Heart right ventricle (tissue), 16 donors: ENCODE data around the gene SLC27A1. TPM values are rescaled to one million over a fixed set of nuclear protein-coding genes. Genes with fewer than 3 reads are reported as not detected.

Experiments
- ATAC-seq, 8 donors: fragments of 200-7000 bp; cut with Tn5 transposase; one replicate each; pipeline ENCODE4 v1.9.1; 2020; ENCODE audit warnings: mild to moderate bottlenecking in 8 of 8, moderate library complexity in 8 of 8, moderate number of reproducible peaks in 1 of 8
- DNase-seq, 2 donors: peaks; one replicate each; pipeline ENCODE4 v3.0.0-alpha.2; 2020
- H3K27ac ChIP-seq, 10 donors: fragments of 200-600 bp; sonication (generic) in 2 of 10; one replicate each; pipeline versions ENCODE4 v1.5.0 to v1.8.0; 2020 to 2022; ENCODE audit warnings: mild to moderate bottlenecking in 3 of 10
- H3K27me3 ChIP-seq, 7 donors: fragments of 200-600 bp; one replicate each; pipeline ENCODE4 v1.8.0; 2021 to 2022; ENCODE audit warnings: mild to moderate bottlenecking in 2 of 7
- H3K36me3 ChIP-seq, 9 donors: fragments of 200-600 bp; sonication (generic) in 1 of 9; one replicate each; pipeline versions ENCODE4 v1.5.0 to v1.8.0; 2020 to 2022; ENCODE audit warnings: mild to moderate bottlenecking in 2 of 9
- H3K4me1 ChIP-seq, 9 donors: fragments of 200-600 bp; sonication (generic) in 1 of 9; one replicate each; pipeline versions ENCODE4 v1.5.0 to v1.8.0; 2020 to 2022; ENCODE audit warnings: mild to moderate bottlenecking in 4 of 9
- H3K4me3 ChIP-seq, 10 donors: fragments of 200-600 bp; sonication (generic) in 2 of 10; one replicate each; pipeline versions ENCODE4 v1.5.0 to v1.8.0; 2020 to 2022; ENCODE audit warnings: mild to moderate bottlenecking in 7 of 10, moderate library complexity in 2 of 10
- H3K9me3 ChIP-seq, 11 donors: fragments of 200-600 bp in 10 of 11; sonication (generic) in 2 of 11; one replicate each; pipeline versions ENCODE4 v1.5.0 to v1.8.0; 2013 to 2022; ENCODE audit warnings: mild to moderate bottlenecking in 2 of 11, control low read depth in 1 of 11, moderate library complexity in 1 of 11
- CTCF ChIP-seq, 9 donors: fragments of 200-600 bp; sonication (generic) in 2 of 9; IDR thresholded peaks; one replicate each; pipeline versions ENCODE4 v1.5.0 to v1.8.0; 2021 to 2022; ENCODE audit warnings: antibody characterized with exemption in 9 of 9, mild to moderate bottlenecking in 5 of 9, moderate library complexity in 1 of 9
- WGBS, 2 donors: extraction: QIAGEN DNeasy Blood & Tissue Kit; methylation state at CpG; one replicate each; pipeline ENCODE4 v1.1.7; 2013; ENCODE audit warnings: inconsistent platforms in 1 of 2; 5-methylcytosine and 5-hydroxymethylcytosine counted together
- intact Hi-C, 10 donors: fragments of 100-400 bp; cut with DNase I; formaldehyde crosslinking; loops; one replicate each; pipeline versions ENCODE4 v1.11.1 to v1.14.2; 2022
- polyA plus RNA-seq, 2 donors: library from polyadenylated mRNA; stranded (reverse); fragments of 200-250 nt; gene quantifications; one replicate each; pipeline ENCODE4 v1.2.3, GENCODE V29; 2013
- total RNA-seq, 10 donors: library from RNA; stranded (reverse); fragmentation: NEBNext Ultra II Directional in 3 of 10; extraction: Animal tissue kit (Norgen Biotek cat#: 25700) in 3 of 10; gene quantifications; one replicate each; pipeline versions ENCODE4 v1.2.1 to v1.2.4, GENCODE V29; 2021 to 2023
- donor health status: Arrhythmogenic right ventricular cardiomyopathy.
- donor health status: ischemic (EF 13 %, LVEDD 7.1; RV severe dilation, severe dysfunction).
- donor health status: healthy with polysubstance abuse.
- donor health status: DM: no; HTN: yes; CAD: no.
- donor health status: DM: no; HTN: no; CAD: no.
- donor health status: ischemic (EF 25% LVEDD 6.9; RV normal size, moderate dysfunction).
- donor health status: ischemic (EF 25% LVEDD 5.7; RV mildly dilated, moderate dysfunction).
- donor health status: healthy.
- donor health status: DM: yes; HTN: yes; CAD: no.
- donor health status: Ischemic cardiomyopathy.
- donor health status: ischemic (EF 35%, LVEDD 5.7; RV mildly dilated, moderate dysfunction).
- donor health status: nonischemic (EF 11% LVEDD 7.7; RV severe dilation, severe dysfunction).
- donor health status: DM: yes; HTN: yes; CAD: no.
- donor health status: PGD.
- donor health status: ischemic (EF 29% LVEDD 5.4; RV normal size, mild dysfunction).
- donor health status: nonischemic (EF 23%, LVEDD 6.1; RV moderate dilation, normal function).

The SLC27A1 gene
- total and polyA plus RNA-seq, 12 donors, result 16.0 to 78.3 (median 47.2) TPM

GRCh38 chr19:17520865-17521264, 50.5 kb downstream of the SLC27A1 start:
- H3K36me3 ChIP-seq, result peaks cover 0 to 57% (median 27%) of the 10 kb centered on the region in 9 donors

GRCh38 chr19:17522988-17523872, 52.9 kb downstream of the SLC27A1 start:
- ATAC-seq (peak; percentile 62 to 81 (median 74)), DNase-seq (peak; percentile 41 to 50)
- intact Hi-C loops, result no loop called here
- H3K27me3 ChIP-seq, result peaks cover 0 to 10% (median 4%) of the 10 kb centered on the region in 7 donors
- WGBS, 2 donors, result 49 to 50% methylated on average over 24 of the region's 24 CpGs
- TF ChIP-seq CTCF (IDR thresholded peaks at IDR 0.05), result no peak
- H3K9me3 ChIP-seq, result peaks cover 0 to 7% (median 5%) of the 10 kb centered on the region in 11 donors
- H3K36me3 ChIP-seq, result peaks cover 0 to 34% (median 13%) of the 10 kb centered on the region in 9 donors
- peaks cover 0 to 24% (median 11%) of the 10 kb centered on the region in 9 donors for H3K4me1 ChIP-seq
- H3K27ac ChIP-seq, result peak overlapping the region in 7 of 10 donors; percentile 8 to 91 (median 34)
- H3K4me3 ChIP-seq, result peak overlapping the region in 1 of 10 donors; percentile 26

More at GRCh38 chr19:17520865-17521264, 50.5 kb downstream of the SLC27A1 start:
- no peak overlapping the region for H3K27ac ChIP-seq
- intact Hi-C loops, result no loop called here
- 93 to 96% methylated on average over 25 of the region's 25 CpGs for WGBS, 2 donors
- ATAC-seq (no peak), DNase-seq (no peak)
- no peak for TF ChIP-seq CTCF (IDR thresholded peaks at IDR 0.05)
- peaks cover 0 to 10% (median 2%) of the 10 kb centered on the region in 7 donors for H3K27me3 ChIP-seq
- no peak overlapping the region for H3K4me3 ChIP-seq
- H3K9me3 ChIP-seq, result peaks cover 0 to 20% (median 15%) of the 10 kb centered on the region in 11 donors
- peaks cover 0 to 24% (median 11%) of the 10 kb centered on the region in 9 donors for H3K4me1 ChIP-seq

GRCh38 chr19:17524651-17525050, 54.3 kb downstream of the SLC27A1 start:
- DNase-seq, result no peak
- Histone ChIP-seq H3K4me1 (peaks cover 0 to 24% (median 11%) of the 10 kb centered on the region in 9 donors), H3K4me3 (no peak overlapping the region), H3K9me3 (peaks cover 0 to 11% (median 0%) of the 10 kb centered on the region in 11 donors), H3K27me3 (peaks cover 0 to 21% (median 4%) of the 10 kb centered on the region in 7 donors), H3K27ac (no peak overlapping the region), H3K36me3 (peaks cover 0 to 21% (median 5%) of the 10 kb centered on the region in 9 donors)
- ATAC-seq, result no peak
- intact Hi-C loops, result no loop called here
- 92 to 96% methylated on average over 4 of the region's 4 CpGs for WGBS, 2 donors
- TF ChIP-seq CTCF (IDR thresholded peaks at IDR 0.05), result no peak

- no peak for TF ChIP-seq CTCF (IDR thresholded peaks at IDR 0.05)
- H3K4me3 ChIP-seq, result no peak overlapping the region
- WGBS, 2 donors, result 77 to 84% methylated on average over 9 of the region's 9 CpGs
Measured at GRCh38 chr19:17525141-17525540, 54.8 kb downstream of the SLC27A1 start.

More at GRCh38 chr19:17525141-17525540, 54.8 kb downstream of the SLC27A1 start:
- peaks cover 0 to 24% (median 11%) of the 10 kb centered on the region in 9 donors for H3K4me1 ChIP-seq
- ATAC-seq (no peak), DNase-seq (no peak)
- peaks cover 0 to 11% (median 0%) of the 10 kb centered on the region in 11 donors for H3K9me3 ChIP-seq
- peaks cover 0 to 16% (median 5%) of the 10 kb centered on the region in 9 donors for H3K36me3 ChIP-seq
- intact Hi-C loops, result no loop called here
- peaks cover 0 to 21% (median 4%) of the 10 kb centered on the region in 7 donors for H3K27me3 ChIP-seq
- H3K27ac ChIP-seq, result no peak overlapping the region
